HepG2 (cell line): Measurements from ENCODE around the gene ZNF792. TPM values are rescaled to one million over a fixed set of nuclear protein-coding genes. Genes with fewer than 3 reads are reported as not detected.

Experiments used
- ARID5B ChIP-seq: IDR thresholded peaks from 2 replicates; pipeline ENCODE4 v1.4.0; 2020; ENCODE audit warnings: mild to moderate bottlenecking, missing genetic modification reagents
- HIC2 ChIP-seq: sonication (generic); formaldehyde crosslinking; IDR thresholded peaks from 2 replicates; pipeline ENCODE4 v1.9.0; 2022; ENCODE audit warnings: low read depth, missing genetic modification reagents
- HIVEP1 ChIP-seq: sonication (generic); formaldehyde crosslinking; IDR thresholded peaks from 2 replicates; pipeline ENCODE4 v1.4.0; 2020; ENCODE audit warnings: mild to moderate bottlenecking, missing genetic modification reagents
- HOXA3 ChIP-seq: sonication (generic); formaldehyde crosslinking; IDR thresholded peaks from 2 replicates; pipeline ENCODE4 v1.5.0; 2020; ENCODE audit warnings: missing genetic modification reagents
- MBNL3 ChIP-seq: fragments of 250-450 bp; sonication (Bioruptor Pico); conservative IDR thresholded peaks from 2 replicates; pipeline ENCODE4 v1.8.0; 2022; ENCODE audit warnings: mild to moderate bottlenecking, inconsistent platforms
- MIXL1 ChIP-seq: IDR thresholded peaks from 2 replicates; pipeline ENCODE4 v1.6.1; 2016
- MLX ChIP-seq: IDR thresholded peaks from 2 replicates; pipeline ENCODE4 v1.6.1; 2016
- NFYB ChIP-seq: sonication (generic); formaldehyde crosslinking; IDR thresholded peaks from 2 replicates; pipeline ENCODE4 v1.4.0; 2020; ENCODE audit warnings: missing genetic modification reagents
- NR3C1 ChIP-seq: sonication (generic); formaldehyde crosslinking; IDR thresholded peaks from 2 replicates; pipeline ENCODE4 v1.4.0; 2020; ENCODE audit warnings: missing genetic modification reagents
- RARG ChIP-seq: sonication (generic); formaldehyde crosslinking; IDR thresholded peaks from 2 replicates; pipeline ENCODE4 v1.4.0; 2020; ENCODE audit warnings: low read depth, mild to moderate bottlenecking, missing genetic modification reagents
- REPIN1 ChIP-seq: sonication (generic); formaldehyde crosslinking; IDR thresholded peaks from 2 replicates; pipeline ENCODE4 v1.8.0; 2022; ENCODE audit warnings: missing genetic modification reagents, low read depth, mild to moderate bottlenecking, borderline replicate concordance
- SAP130 ChIP-seq: IDR thresholded peaks from 2 replicates; pipeline ENCODE4 v1.6.1; 2016; ENCODE audit warnings: low read depth
- ZFY ChIP-seq: sonication (generic); formaldehyde crosslinking; IDR thresholded peaks from 2 replicates; pipeline ENCODE4 v1.4.0; 2020; ENCODE audit warnings: missing genetic modification reagents
- ZNF101 ChIP-seq: sonication (generic); formaldehyde crosslinking; IDR thresholded peaks from 2 replicates; pipeline ENCODE4 v1.4.0; 2020; ENCODE audit warnings: mild to moderate bottlenecking, low read depth, missing genetic modification reagents, borderline replicate concordance
- ZNF20 ChIP-seq: sonication (generic); formaldehyde crosslinking; IDR thresholded peaks from 2 replicates; pipeline ENCODE4 v1.4.0; 2020; ENCODE audit warnings: mild to moderate bottlenecking, moderate library complexity, missing genetic modification reagents
- ZNF296 ChIP-seq: sonication (generic); formaldehyde crosslinking; conservative IDR thresholded peaks from 2 replicates; pipeline ENCODE4 v1.5.0; 2020; ENCODE audit warnings: mild to moderate bottlenecking, missing genetic modification reagents
- polyA plus RNA-seq, 8 experiments: library from polyadenylated mRNA; depleted of rRNA in 3 of 8; stranded (reverse) in 7 of 8; unstranded in 1 of 8; fragments of >200 nt; fragmentation: Illumina TruSeq in 4 of 8; extraction: Trizol in 4 of 8; gene quantifications; 2 replicates each; pipeline versions ENCODE4 v1.2.1 to v1.2.3, GENCODE V29; 2011 to 2016; ENCODE audit warnings: low read depth in 4 of 8, missing spikeins in 1 of 8, mixed read lengths in 1 of 8; ENCODE audit not compliant: insufficient read depth in 1 of 8
- total RNA-seq, 5 experiments: library from RNA; depleted of rRNA; stranded (reverse); fragments of >200 nt; fragmentation: Illumina TruSeq; extraction: Trizol; gene quantifications; 2 replicates each; pipeline ENCODE4 v1.2.3, GENCODE V29; 2016; ENCODE audit warnings: low read depth in 1 of 5
- TF ChIP-seq, protein P1 (sequence below): sonication (generic); formaldehyde crosslinking; IDR thresholded peaks from 2 replicates; pipeline ENCODE4 v1.4.0; 2020; ENCODE audit warnings: missing genetic modification reagents, borderline replicate concordance
- TF ChIP-seq, protein P2 (sequence below): IDR thresholded peaks from 2 replicates; pipeline ENCODE4 v1.6.1; 2016; ENCODE audit warnings: missing genetic modification reagents, missing compliant biosample characterization
- TF ChIP-seq, protein P3 (sequence below): IDR thresholded peaks from 2 replicates; pipeline ENCODE4 v1.6.1; 2016; ENCODE audit warnings: mild to moderate bottlenecking

Gene ZNF792
- total and polyA plus RNA-seq, 2 of the 13 experiments (the other 11 are each of a cell fraction or from before 2014, with no cell fraction given), result 5.5 to 11.5 TPM

DNA sequence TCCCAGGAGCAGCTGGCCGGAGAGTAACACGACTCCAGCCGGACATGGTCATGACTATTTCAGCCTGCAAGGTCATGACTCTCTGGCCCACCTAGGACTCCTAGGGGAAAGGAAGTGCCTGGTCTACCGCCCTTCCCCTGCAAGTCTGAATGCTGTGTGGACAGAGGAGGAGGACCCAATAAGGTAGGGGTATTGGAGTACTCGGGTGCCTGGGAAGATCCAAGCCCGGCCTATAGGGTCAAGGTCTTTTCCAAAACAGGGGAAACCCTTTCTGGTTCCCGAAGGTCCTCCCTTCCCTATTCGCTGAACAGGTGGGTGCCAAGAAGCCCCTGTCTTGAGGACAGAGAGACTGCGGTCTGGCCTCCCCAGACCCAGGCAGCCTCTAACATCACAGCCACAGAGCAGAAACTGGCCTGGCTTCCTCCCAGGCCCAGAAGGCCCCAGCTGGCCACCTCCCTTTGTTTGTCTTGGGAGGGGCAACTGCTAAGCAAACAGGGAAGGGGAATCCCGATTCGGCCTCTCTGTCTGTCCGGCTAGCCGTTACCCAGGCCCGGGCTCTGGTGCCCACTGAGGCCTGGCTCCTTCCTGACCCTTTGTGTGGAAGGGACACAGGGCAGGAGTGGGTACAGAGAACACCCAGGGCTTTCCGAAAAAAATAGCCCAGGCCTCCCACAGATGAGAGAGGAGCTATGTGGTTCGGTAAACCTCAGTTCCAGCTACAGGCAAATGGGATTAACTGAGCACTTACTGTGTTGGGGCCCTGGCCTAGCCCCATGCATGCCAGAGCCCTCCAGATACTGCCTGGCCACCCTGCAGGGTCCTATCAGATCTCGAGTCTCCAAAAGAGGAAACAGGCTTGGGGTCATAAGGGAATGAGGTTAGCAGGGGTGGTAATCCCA is 30.9 kb upstream of the ZNF792 start (continued):
- TF ChIP-seq ARID5B, result peak; percentile 88
- peak; percentile 89 for TF ChIP-seq SAP130 (CRISPR knock-in tag)
- TF ChIP-seq HIVEP1 (CRISPR knock-in tag), result peak; percentile 99
- TF ChIP-seq MBNL3 (CRISPR knock-in tag), result no peak
- peak; percentile 51; the same call in 1 of the 2 replicates for TF ChIP-seq HOXA3 (CRISPR knock-in tag)
- no peak; the same call in 1 of the 2 replicates for TF ChIP-seq NFYB (CRISPR knock-in tag)
- TF ChIP-seq, protein P1, sequence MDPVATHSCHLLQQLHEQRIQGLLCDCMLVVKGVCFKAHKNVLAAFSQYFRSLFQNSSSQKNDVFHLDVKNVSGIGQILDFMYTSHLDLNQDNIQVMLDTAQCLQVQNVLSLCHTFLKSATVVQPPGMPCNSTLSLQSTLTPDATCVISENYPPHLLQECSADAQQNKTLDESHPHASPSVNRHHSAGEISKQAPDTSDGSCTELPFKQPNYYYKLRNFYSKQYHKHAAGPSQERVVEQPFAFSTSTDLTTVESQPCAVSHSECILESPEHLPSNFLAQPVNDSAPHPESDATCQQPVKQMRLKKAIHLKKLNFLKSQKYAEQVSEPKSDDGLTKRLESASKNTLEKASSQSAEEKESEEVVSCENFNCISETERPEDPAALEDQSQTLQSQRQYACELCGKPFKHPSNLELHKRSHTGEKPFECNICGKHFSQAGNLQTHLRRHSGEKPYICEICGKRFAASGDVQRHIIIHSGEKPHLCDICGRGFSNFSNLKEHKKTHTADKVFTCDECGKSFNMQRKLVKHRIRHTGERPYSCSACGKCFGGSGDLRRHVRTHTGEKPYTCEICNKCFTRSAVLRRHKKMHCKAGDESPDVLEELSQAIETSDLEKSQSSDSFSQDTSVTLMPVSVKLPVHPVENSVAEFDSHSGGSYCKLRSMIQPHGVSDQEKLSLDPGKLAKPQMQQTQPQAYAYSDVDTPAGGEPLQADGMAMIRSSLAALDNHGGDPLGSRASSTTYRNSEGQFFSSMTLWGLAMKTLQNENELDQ (CRISPR knock-in tag), result no peak
- no peak for TF ChIP-seq NR3C1 (CRISPR knock-in tag)
- TF ChIP-seq, protein P2, sequence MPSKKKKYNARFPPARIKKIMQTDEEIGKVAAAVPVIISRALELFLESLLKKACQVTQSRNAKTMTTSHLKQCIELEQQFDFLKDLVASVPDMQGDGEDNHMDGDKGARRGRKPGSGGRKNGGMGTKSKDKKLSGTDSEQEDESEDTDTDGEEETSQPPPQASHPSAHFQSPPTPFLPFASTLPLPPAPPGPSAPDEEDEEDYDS (CRISPR knock-in tag), result peak; percentile 84
- peak; percentile 63 for TF ChIP-seq HIC2 (CRISPR knock-in tag)
- no peak for TF ChIP-seq RARG (CRISPR knock-in tag)
- TF ChIP-seq MLX (CRISPR knock-in tag), result peak; percentile 74; the same call in 1 of the 2 replicates
- peak; percentile 83 for TF ChIP-seq ZFY (CRISPR knock-in tag)
- TF ChIP-seq REPIN1 (CRISPR knock-in tag), result 0 out of 2 replicates have a peak, but pooled peaks have one; percentile 47
- TF ChIP-seq ZNF296 (CRISPR knock-in tag), result no peak
- no peak for TF ChIP-seq ZNF20
- no peak for TF ChIP-seq ZNF101 (CRISPR knock-in tag)
- TF ChIP-seq, protein P3, sequence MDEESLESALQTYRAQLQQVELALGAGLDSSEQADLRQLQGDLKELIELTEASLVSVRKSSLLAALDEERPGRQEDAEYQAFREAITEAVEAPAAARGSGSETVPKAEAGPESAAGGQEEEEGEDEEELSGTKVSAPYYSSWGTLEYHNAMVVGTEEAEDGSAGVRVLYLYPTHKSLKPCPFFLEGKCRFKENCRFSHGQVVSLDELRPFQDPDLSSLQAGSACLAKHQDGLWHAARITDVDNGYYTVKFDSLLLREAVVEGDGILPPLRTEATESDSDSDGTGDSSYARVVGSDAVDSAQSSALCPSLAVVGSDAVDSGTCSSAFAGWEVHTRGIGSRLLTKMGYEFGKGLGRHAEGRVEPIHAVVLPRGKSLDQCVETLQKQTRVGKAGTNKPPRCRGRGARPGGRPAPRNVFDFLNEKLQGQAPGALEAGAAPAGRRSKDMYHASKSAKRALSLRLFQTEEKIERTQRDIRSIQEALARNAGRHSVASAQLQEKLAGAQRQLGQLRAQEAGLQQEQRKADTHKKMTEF (CRISPR knock-in tag), result peak; percentile 79
- TF ChIP-seq MIXL1 (CRISPR knock-in tag), result peak; percentile 43; the same call in 1 of the 2 replicates
